ENCODE data around the gene HOXA1. TPM values are rescaled to one million over a fixed set of nuclear protein-coding genes. Genes with fewer than 3 reads are reported as not detected.

Gene HOXA1
- total and polyA plus RNA-seq, 2 of the 8 experiments (the other 6 are each of a cell fraction or from before 2014, with no cell fraction given): not detected

DNA sequence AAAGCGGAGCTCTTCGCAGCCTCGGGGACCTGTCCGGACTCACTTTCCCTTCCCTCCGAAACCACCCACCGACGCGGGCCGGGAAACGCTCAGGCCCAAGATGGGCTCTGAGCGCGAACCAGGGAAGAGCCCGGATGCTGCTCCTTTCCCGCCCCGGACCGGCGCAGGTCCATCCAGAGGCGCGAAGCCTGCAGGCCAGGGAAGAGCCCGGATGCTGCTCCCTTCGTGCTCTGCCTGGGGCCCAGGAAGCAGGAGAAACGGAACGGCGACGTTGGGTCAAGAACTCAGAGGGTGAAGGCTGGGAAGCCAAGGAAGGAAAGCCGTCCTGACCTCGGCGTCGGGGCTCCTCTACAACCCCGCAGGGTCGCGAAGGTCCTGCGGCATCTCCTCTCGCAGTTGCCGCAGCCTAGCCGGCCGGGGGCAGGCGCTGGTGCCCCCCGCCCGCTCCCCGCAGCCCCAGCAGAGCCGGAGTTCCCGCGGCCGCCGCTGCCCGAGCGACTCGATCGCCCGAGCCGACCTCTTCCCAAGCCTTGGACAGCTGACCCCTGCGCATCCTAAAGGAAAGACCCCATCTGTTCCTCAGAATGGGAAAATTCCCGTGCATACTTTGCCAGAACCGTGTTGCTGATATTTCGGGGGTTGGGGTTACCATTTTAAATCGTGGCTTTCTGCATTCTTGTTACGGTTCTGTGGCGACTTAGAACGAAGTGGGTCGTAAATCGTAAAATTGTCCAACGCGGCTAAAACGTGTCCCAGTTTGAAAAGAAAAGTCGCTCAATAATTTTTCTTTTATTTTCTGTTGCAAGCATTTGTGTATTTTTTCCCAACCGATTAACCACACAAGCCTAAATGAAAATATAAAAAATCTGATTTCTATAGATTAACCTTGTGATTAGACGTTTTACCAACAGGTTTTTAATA lies 7.5 kb downstream of the HOXA1 start:
- Histone ChIP-seq H2BK5ac (ENCODE audit: low read depth, low read length) (no peak overlapping the region), H3K4me1 (replicated peaks in 1 of 4; ENCODE audit: control insufficient read depth in 3 of 4, insufficient read depth in 4 of 4, low read length in 3 of 4) (peaks cover 0 to 9% (median 5%) of the 10 kb centered on the region in 4 experiments; a peak in 4 of 7 replicates), H2AK5ac (ENCODE audit: low read depth, low read length) (no peak overlapping the region), H3K4ac (replicated peaks; ENCODE audit: insufficient read length, low read depth, low read length) (no peak overlapping the region), H3K9me3 (ENCODE audit: insufficient read depth in 2 of 2, low read depth in 1 of 2, low read length in 1 of 2) (peaks cover 0 to 2% of the 10 kb centered on the region in 2 experiments; a peak in 1 of 4 replicates), H3K79me2 (ENCODE audit: control insufficient read depth in 1 of 2, insufficient read depth in 2 of 2, low read length in 2 of 2) (no peaks in the 10 kb centered on the region), H4K20me1 (replicated peaks in 1 of 2; ENCODE audit: control insufficient read depth in 1 of 2, insufficient read depth in 2 of 2, low read length in 2 of 2) (peaks cover 0 to 15% of the 10 kb centered on the region in 2 experiments), H3K4me2 (ENCODE audit: insufficient read depth in 1 of 2, low read depth in 2 of 2, low read length in 2 of 2) (peak overlapping the region; percentile 14 to 50), H3K9ac (replicated peaks in 1 of 4; ENCODE audit: extremely low read depth in 1 of 4, low read depth in 3 of 4, low read length in 3 of 4) (peak overlapping the region in 1 of 4 experiments; percentile 10; a peak in 1 of 7 replicates), H3K14ac (ENCODE audit: insufficient read length) (no peak overlapping the region), H3K4me3 (ENCODE audit: extremely low read depth in 1 of 4, insufficient read depth in 2 of 4, low read depth in 3 of 4, low read length in 4 of 4) (peak overlapping the region in 1 of 4 experiments; percentile 36; a peak in 3 of 8 replicates), H2AFZ (ENCODE audit: low read length) (0 out of 2 replicates have a peak overlapping the region, but pooled peaks have one; percentile 18), H3K27me3 (replicated peaks in 1 of 4; ENCODE audit: control insufficient read depth in 3 of 4, extremely low read depth in 1 of 4, insufficient read depth in 3 of 4, low read length in 3 of 4) (peaks cover 57 to 70% (median 65%) of the 10 kb centered on the region in 4 experiments), H4K91ac (replicated peaks; ENCODE audit: insufficient read length, low read length) (no peak overlapping the region), H3K18ac (ENCODE audit: extremely low read depth, low read length) (no peak overlapping the region; the same call in 1 of the 2 replicates), H3K79me1 (ENCODE audit: low read depth, low read length) (no peaks in the 10 kb centered on the region), H3K36me3 (ENCODE audit: control insufficient read depth in 2 of 4, insufficient read depth in 4 of 4, low read length in 3 of 4) (peaks cover 0 to 5% (median 0%) of the 10 kb centered on the region in 4 experiments; a peak in 2 of 8 replicates), H2BK120ac (replicated peaks; ENCODE audit: low read depth, low read length) (no peak overlapping the region), H4K5ac (ENCODE audit: insufficient read length, low read depth, low read length) (no peak overlapping the region), H3K23me2 (ENCODE audit: low read depth, low read length) (peaks cover 2% of the 10 kb centered on the region; the same call in 1 of the 2 replicates), H3K56ac (replicated peaks; ENCODE audit: insufficient read length, low read depth, low read length) (no peak overlapping the region), H2BK12ac (ENCODE audit: low read depth, low read length) (no peak overlapping the region; the same call in 1 of the 2 replicates), H3K27ac (ENCODE audit: low read depth, low read length) (no peak overlapping the region), H4K8ac (ENCODE audit: extremely low read depth, insufficient read depth, low read length) (peak overlapping the region; percentile 66; the same call in 1 of the 2 replicates), H2BK15ac (ENCODE audit: low read length) (no peak overlapping the region), H2BK20ac (ENCODE audit: low read length) (no peak overlapping the region), H3K23ac (ENCODE audit: insufficient read length) (no peak overlapping the region)
- POLR2A ChIA-PET (ENCODE audit: partially characterized antibody): no interaction called here
- WGBS, 2 experiments (ENCODE audit: extremely low coverage in 1 of 2, insufficient coverage in 1 of 2, insufficient read length in 1 of 2, insufficient replicate concordance in 2 of 2, low coverage in 1 of 2, low lambda C conversion rate in 2 of 2, missing lambda C conversion rate in 1 of 2): 32% methylated on average over 43 of the region's 68 CpGs; no CpG with 5 or more reads in 1 of the 2 experiments
- CTCF ChIA-PET (ENCODE audit: partially characterized antibody): interaction anchor here (0.7 to 1.7 kb wide), 4 partner anchors 10 to 73 kb away, joined by 3 to 5 read pairs (median 4); no protein-coding TSS in a partner anchor
- no peak for FAIRE-seq
- DNase-seq (ENCODE audit: low read depth in 1 of 2, low spot score in 2 of 2): peak in 1 of 2 experiments; percentile 78
- TF ChIP-seq GTF2F1 (IDR thresholded peaks at IDR 0.05; ENCODE audit: borderline replicate concordance, low read depth, low read length) (no peak), RBBP5 (IDR thresholded peaks at IDR 0.05; ENCODE audit: borderline replicate concordance, low read depth, low read length) (no peak), TAF7 (optimal IDR thresholded peaks at IDR 0.05; ENCODE audit: borderline replicate concordance, low read depth, low read length) (no peak), SP1 (IDR thresholded peaks at IDR 0.05; ENCODE audit: low read depth, low read length) (no peak), MAFK (IDR thresholded peaks at IDR 0.05; ENCODE audit: low read depth, low read length) (no peak), CEBPB (IDR thresholded peaks at IDR 0.05; ENCODE audit: low read depth, low read length) (no peak), BRCA1 (IDR thresholded peaks at IDR 0.05; ENCODE audit: low read depth, low read length) (no peak), NRF1 (IDR thresholded peaks at IDR 0.05; ENCODE audit: low read depth, low read length) (no peak), SRF (IDR thresholded peaks at IDR 0.05; ENCODE audit: low read depth, low read length) (no peak), ASH2L (IDR thresholded peaks at IDR 0.05; ENCODE audit: low read length) (peak; percentile 42), RFX5 (IDR thresholded peaks at IDR 0.05; ENCODE audit: borderline replicate concordance, low read depth, low read length) (no peak)
